Activated naive CD8-positive, alpha-beta T cell treated with anti-CD3 and anti-CD28 coated beads, Interleukin-2, amount 10 ng/mL, durations not matched to agents 7 days and 5 days (primary cell): ENCODE data around the gene FAM185A. TPM values are rescaled to one million over a fixed set of nuclear protein-coding genes. Genes with fewer than 3 reads are reported as not detected.
A peak's percentile ranks its signal among the peaks of the same experiment; 100 is the strongest.
"Not testable (repeated sequence)": the region's sequence is repeated elsewhere in the genome, so short reads cannot be mapped to it uniquely, and the experiment has no call there.

Experiments
- ATAC-seq: fragments of 150-1000 bp; cut with Tn5 transposase; one replicate; pipeline ENCODE4 v1.10.0; 2021; ENCODE audit warnings: low read depth, moderate library complexity
- POLR2A ChIA-PET: fragments of 350-600 bp; sonication (Branson Sonifier 250); formaldehyde crosslinking; loops from one replicate; lab custom pipeline; 2021; ENCODE audit warnings: antibody characterized with exemption; lab: Charles Lee
- DNase-seq: peaks from one replicate; pipeline ENCODE4 v3.0.0; 2021
- H3K27ac Mint-ChIP-seq: one replicate; pipeline ENCODE4 v1.8.0; 2022; ENCODE audit warnings: mild to moderate bottlenecking, mixed read lengths
- H3K27me3 Mint-ChIP-seq: one replicate; pipeline ENCODE4 v1.8.0; 2022; ENCODE audit warnings: mild to moderate bottlenecking, moderate library complexity, mixed read lengths
- H3K36me3 Mint-ChIP-seq: one replicate; pipeline ENCODE4 v1.8.0; 2021; ENCODE audit warnings: mild to moderate bottlenecking, mixed read lengths
- H3K4me1 Mint-ChIP-seq: one replicate; pipeline ENCODE4 v1.8.0; 2021; ENCODE audit warnings: mixed read lengths
- H3K4me3 Mint-ChIP-seq: one replicate; pipeline ENCODE4 v1.8.0; 2022; ENCODE audit warnings: mild to moderate bottlenecking, moderate library complexity, mixed read lengths
- H3K9me3 Mint-ChIP-seq: one replicate; pipeline ENCODE4 v1.8.0; 2021; ENCODE audit warnings: mixed read lengths
- total RNA-seq, 2 experiments: library from RNA; stranded (reverse); gene quantifications; one replicate each; pipeline ENCODE4 v1.2.3, GENCODE V29; 2021

Gene FAM185A
- total RNA-seq, 2 experiments from 2014 or later: 9.8 to 9.9 TPM

GRCh38 chr7:102749445-102749786, 617 bp downstream of the FAM185A start:
- POLR2A ChIA-PET, H3K27me3 Mint-ChIP-seq, DNase-seq, H3K36me3 Mint-ChIP-seq, ATAC-seq, H3K9me3 Mint-ChIP-seq: not testable (repeated sequence)
- Mint-ChIP-seq H3K4me1 (peaks cover 18% of the 10 kb centered on the region), H3K27ac (peak overlapping the region; percentile 70), H3K4me3 (peak overlapping the region; percentile 87)

- ATAC-seq, H3K4me1 Mint-ChIP-seq, DNase-seq, H3K36me3 Mint-ChIP-seq, POLR2A ChIA-PET, H3K27ac Mint-ChIP-seq, H3K4me3 Mint-ChIP-seq, H3K27me3 Mint-ChIP-seq, H3K9me3 Mint-ChIP-seq: not testable (repeated sequence)
These were observed 9.4 kb downstream of the FAM185A start for GRCh38 chr7:102758227-102758626.

- POLR2A ChIA-PET, H3K36me3 Mint-ChIP-seq, DNase-seq, H3K4me3 Mint-ChIP-seq, H3K27me3 Mint-ChIP-seq, H3K4me1 Mint-ChIP-seq, ATAC-seq, H3K27ac Mint-ChIP-seq, H3K9me3 Mint-ChIP-seq: not testable (repeated sequence)
These were observed 11.1 kb downstream of the FAM185A start for GRCh38 chr7:102759934-102760333.

- H3K27ac Mint-ChIP-seq, H3K4me1 Mint-ChIP-seq, H3K9me3 Mint-ChIP-seq, ATAC-seq, DNase-seq, POLR2A ChIA-PET, H3K4me3 Mint-ChIP-seq, H3K27me3 Mint-ChIP-seq, H3K36me3 Mint-ChIP-seq: not testable (repeated sequence)
These were observed 12.4 kb downstream of the FAM185A start for GRCh38 chr7:102761234-102761633.

- POLR2A ChIA-PET, H3K36me3 Mint-ChIP-seq, H3K4me1 Mint-ChIP-seq, DNase-seq, H3K4me3 Mint-ChIP-seq, H3K27ac Mint-ChIP-seq, H3K9me3 Mint-ChIP-seq, ATAC-seq, H3K27me3 Mint-ChIP-seq: not testable (repeated sequence)
These were observed 14.6 kb downstream of the FAM185A start for GRCh38 chr7:102763295-102763905.

- POLR2A ChIA-PET, H3K27ac Mint-ChIP-seq, ATAC-seq, H3K27me3 Mint-ChIP-seq, H3K9me3 Mint-ChIP-seq, DNase-seq, H3K4me1 Mint-ChIP-seq, H3K36me3 Mint-ChIP-seq, H3K4me3 Mint-ChIP-seq: not testable (repeated sequence)
These were observed 20.9 kb downstream of the FAM185A start for GRCh38 chr7:102769657-102770192.

- H3K9me3 Mint-ChIP-seq, DNase-seq: not testable (repeated sequence)
These were observed 21.7 kb downstream of the FAM185A start for GRCh38 chr7:102770467-102770866.

GRCh38 chr7:102776217-102776616, 27.4 kb downstream of the FAM185A start:
- H3K9me3 Mint-ChIP-seq, H3K27me3 Mint-ChIP-seq, H3K4me1 Mint-ChIP-seq, H3K27ac Mint-ChIP-seq, POLR2A ChIA-PET, ATAC-seq, DNase-seq, H3K4me3 Mint-ChIP-seq: not testable (repeated sequence)
- peaks cover 18% of the 10 kb centered on the region for H3K36me3 Mint-ChIP-seq

More at GRCh38 chr7:102770467-102770866, 21.7 kb downstream of the FAM185A start:
- H3K27me3 Mint-ChIP-seq, H3K27ac Mint-ChIP-seq, H3K4me3 Mint-ChIP-seq, H3K36me3 Mint-ChIP-seq, POLR2A ChIA-PET, H3K4me1 Mint-ChIP-seq, ATAC-seq: not testable (repeated sequence)

GRCh38 chr7:102778663-102779062, 29.9 kb downstream of the FAM185A start:
- H3K4me3 Mint-ChIP-seq, H3K4me1 Mint-ChIP-seq, H3K27me3 Mint-ChIP-seq, H3K9me3 Mint-ChIP-seq, ATAC-seq, POLR2A ChIA-PET, DNase-seq, H3K27ac Mint-ChIP-seq: not testable (repeated sequence)
- peaks cover 18% of the 10 kb centered on the region for H3K36me3 Mint-ChIP-seq

- H3K9me3 Mint-ChIP-seq, POLR2A ChIA-PET, DNase-seq, H3K4me3 Mint-ChIP-seq, H3K27ac Mint-ChIP-seq, H3K27me3 Mint-ChIP-seq, ATAC-seq, H3K4me1 Mint-ChIP-seq: not testable (repeated sequence)
- peaks cover 17% of the 10 kb centered on the region for H3K36me3 Mint-ChIP-seq
These were observed 32.1 kb downstream of the FAM185A start for GRCh38 chr7:102780926-102781325.

- H3K9me3 Mint-ChIP-seq, DNase-seq, POLR2A ChIA-PET, H3K4me1 Mint-ChIP-seq, H3K4me3 Mint-ChIP-seq, H3K27ac Mint-ChIP-seq, H3K36me3 Mint-ChIP-seq, ATAC-seq, H3K27me3 Mint-ChIP-seq: not testable (repeated sequence)
These were observed 40.0 kb downstream of the FAM185A start for GRCh38 chr7:102788770-102789169.

- DNase-seq, ATAC-seq, POLR2A ChIA-PET, H3K9me3 Mint-ChIP-seq, H3K4me3 Mint-ChIP-seq, H3K27ac Mint-ChIP-seq, H3K27me3 Mint-ChIP-seq, H3K4me1 Mint-ChIP-seq, H3K36me3 Mint-ChIP-seq: not testable (repeated sequence)
These were observed 41.7 kb downstream of the FAM185A start for GRCh38 chr7:102790364-102791100.

- ATAC-seq: not testable (repeated sequence)
These were observed 42.6 kb downstream of the FAM185A start for GRCh38 chr7:102791367-102791766.

GRCh38 chr7:102791831-102792230, 43.0 kb downstream of the FAM185A start:
- H3K4me1 Mint-ChIP-seq, DNase-seq, H3K9me3 Mint-ChIP-seq, ATAC-seq, H3K4me3 Mint-ChIP-seq, H3K27ac Mint-ChIP-seq, POLR2A ChIA-PET, H3K36me3 Mint-ChIP-seq, H3K27me3 Mint-ChIP-seq: not testable (repeated sequence)

More at GRCh38 chr7:102791367-102791766, 42.6 kb downstream of the FAM185A start:
- POLR2A ChIA-PET, H3K4me3 Mint-ChIP-seq, H3K36me3 Mint-ChIP-seq, H3K9me3 Mint-ChIP-seq, H3K27me3 Mint-ChIP-seq, DNase-seq, H3K4me1 Mint-ChIP-seq, H3K27ac Mint-ChIP-seq: not testable (repeated sequence)
